BLaER1 treated with 17β-estradiol and CSF1 and Interleukin-3, amounts not matched to agents 10 nM and 100 nM (cell line): ENCODE data around the gene PTS.
A peak's percentile ranks its signal among the peaks of the same experiment; 100 is the strongest.

Experiments used
- H3K27ac ChIP-seq, 11 experiments: shearing (Covaris generic); formaldehyde crosslinking; 2 replicates each; pipeline ENCODE4 v1.8.1; 2022
- H3K27me3 ChIP-seq, 11 experiments: shearing (Covaris generic); formaldehyde crosslinking; 2 replicates each; pipeline ENCODE4 v1.8.1; 2022
- H3K36me3 ChIP-seq, 11 experiments: shearing (Covaris generic); formaldehyde crosslinking; 2 replicates each; pipeline ENCODE4 v1.8.1; 2022
- H3K4me1 ChIP-seq, 10 experiments: shearing (Covaris generic); formaldehyde crosslinking; 2 replicates each; pipeline ENCODE4 v1.8.1; 2022
- H3K4me2 ChIP-seq, 11 experiments: shearing (Covaris generic); formaldehyde crosslinking; 2 replicates each; pipeline ENCODE4 v1.8.1; 2022
- H3K4me3 ChIP-seq, 10 experiments: shearing (Covaris generic); formaldehyde crosslinking; 2 replicates each; pipeline ENCODE4 v1.8.1; 2022
- H3K9ac ChIP-seq, 11 experiments: shearing (Covaris generic); formaldehyde crosslinking; 2 replicates each; pipeline ENCODE4 v1.8.1; 2022
- H3K9me3 ChIP-seq, 11 experiments: shearing (Covaris generic); formaldehyde crosslinking; replicated peaks in 1 of 11; 2 replicates each; pipeline ENCODE4 v1.8.1; 2022
- H4K20me1 ChIP-seq, 11 experiments: shearing (Covaris generic); formaldehyde crosslinking; 2 replicates each; pipeline ENCODE4 v1.8.1; 2022
- Cebpa-rat ChIP-seq, 11 experiments: shearing (Covaris generic); IDR thresholded peaks; 2 replicates each; pipeline ENCODE4 v1.8.1; 2022

PTS gene

GRCh38 chr11:112241486-112241885 lies 15.3 kb downstream of the PTS start:
- peaks cover 0 to 8% (median 0%) of the 10 kb centered on the region in 11 experiments; a peak in 1 of 22 replicates for H4K20me1 ChIP-seq
- no peak overlapping the region for H3K4me3 ChIP-seq
- H3K4me1 ChIP-seq: no peaks in the 10 kb centered on the region
- H3K27ac ChIP-seq: no peak overlapping the region
- peaks cover 0 to 12% (median 0%) of the 10 kb centered on the region in 11 experiments; a peak in 4 of 22 replicates for H3K9me3 ChIP-seq
- no peak for TF ChIP-seq Cebpa-rat (IDR thresholded peaks at IDR 0.05)
- H3K4me2 ChIP-seq: no peak overlapping the region
- peaks cover 61 to 78% (median 70%) of the 10 kb centered on the region in 11 experiments for H3K36me3 ChIP-seq
- no peaks in the 10 kb centered on the region for H3K27me3 ChIP-seq
- no peak overlapping the region for H3K9ac ChIP-seq

- no peaks in the 10 kb centered on the region for H4K20me1 ChIP-seq
- H3K36me3 ChIP-seq: peaks cover 5 to 21% (median 15%) of the 10 kb centered on the region in 11 experiments; a peak in 20 of 22 replicates
- H3K4me1 ChIP-seq: peaks cover 0 to 16% (median 5%) of the 10 kb centered on the region in 10 experiments; a peak in 8 of 20 replicates
- H3K4me2 ChIP-seq: no peak overlapping the region
- no peak overlapping the region for H3K9ac ChIP-seq
- H3K4me3 ChIP-seq: no peak overlapping the region
- TF ChIP-seq Cebpa-rat (IDR thresholded peaks at IDR 0.05): no peak
- H3K27me3 ChIP-seq: no peaks in the 10 kb centered on the region
- H3K27ac ChIP-seq: no peak overlapping the region
- peaks cover 0 to 11% (median 0%) of the 10 kb centered on the region in 11 experiments; a peak in 4 of 22 replicates for H3K9me3 ChIP-seq
Measured at GRCh38 chr11:112247201-112247600, 21.0 kb downstream of the PTS start.

GRCh38 chr11:112248201-112248600 lies 22.0 kb downstream of the PTS start:
- Histone ChIP-seq H3K4me3 (no peak overlapping the region), H3K9me3 (peaks cover 0 to 4% (median 0%) of the 10 kb centered on the region in 11 experiments; a peak in 2 of 22 replicates), H3K27ac (no peak overlapping the region), H3K4me1 (peaks cover 0 to 16% (median 5%) of the 10 kb centered on the region in 10 experiments; a peak in 8 of 20 replicates), H3K36me3 (peaks cover 4 to 11% (median 6%) of the 10 kb centered on the region in 11 experiments; a peak in 14 of 22 replicates), H4K20me1 (no peaks in the 10 kb centered on the region), H3K27me3 (no peaks in the 10 kb centered on the region), H3K9ac (no peak overlapping the region), H3K4me2 (peak overlapping the region in 2 of 11 experiments; percentile 42 to 45; a peak in 4 of 22 replicates)
- TF ChIP-seq Cebpa-rat (IDR thresholded peaks at IDR 0.05): no peak

GRCh38 chr11:112249871-112250610 lies 23.8 kb downstream of the PTS start:
- no peaks in the 10 kb centered on the region for H3K27me3 ChIP-seq
- peaks cover 2 to 19% (median 8%) of the 10 kb centered on the region in 10 experiments; a peak in 15 of 20 replicates for H3K4me1 ChIP-seq
- no peak overlapping the region for H3K4me3 ChIP-seq
- H3K27ac ChIP-seq: no peak overlapping the region
- H3K4me2 ChIP-seq: no peak overlapping the region
- H4K20me1 ChIP-seq: no peaks in the 10 kb centered on the region
- 0 out of 22 replicates have a peak, but pooled peaks cover 0 to 4% (median 0%) of the 10 kb centered on the region in 11 experiments for H3K36me3 ChIP-seq
- no peak for TF ChIP-seq Cebpa-rat (IDR thresholded peaks at IDR 0.05)
- no peak overlapping the region for H3K9ac ChIP-seq
- H3K9me3 ChIP-seq: no peaks in the 10 kb centered on the region

- no peaks in the 10 kb centered on the region for H3K9me3 ChIP-seq
- TF ChIP-seq Cebpa-rat (IDR thresholded peaks at IDR 0.05): no peak
Measured at GRCh38 chr11:112253605-112254242, 27.5 kb downstream of the PTS start.

GRCh38 chr11:112255067-112255720 lies 29.0 kb downstream of the PTS start:
- Histone ChIP-seq H3K27me3 (no peaks in the 10 kb centered on the region), H3K4me2 (peak overlapping the region in 9 of 11 experiments; percentile 1 to 57 (median 42); a peak in 16 of 22 replicates), H3K27ac (peak overlapping the region in 1 of 11 experiments; percentile 40; a peak in 2 of 22 replicates), H3K9me3 (no peaks in the 10 kb centered on the region), H3K4me1 (peaks cover 0 to 15% (median 12%) of the 10 kb centered on the region in 10 experiments; a peak in 16 of 20 replicates), H3K4me3 (no peak overlapping the region), H4K20me1 (no peaks in the 10 kb centered on the region), H3K36me3 (no peaks in the 10 kb centered on the region), H3K9ac (no peak overlapping the region)
- no peak for TF ChIP-seq Cebpa-rat (IDR thresholded peaks at IDR 0.05)

More at GRCh38 chr11:112253605-112254242, 27.5 kb downstream of the PTS start:
- H3K36me3 ChIP-seq: 0 out of 22 replicates have a peak, but pooled peaks cover 0 to 4% (median 0%) of the 10 kb centered on the region in 11 experiments
- H3K4me3 ChIP-seq: no peak overlapping the region
- H3K4me2 ChIP-seq: no peak overlapping the region
- no peak overlapping the region for H3K9ac ChIP-seq
- H4K20me1 ChIP-seq: no peaks in the 10 kb centered on the region
- H3K27ac ChIP-seq: no peak overlapping the region
- peaks cover 5 to 18% (median 13%) of the 10 kb centered on the region in 10 experiments; a peak in 16 of 20 replicates for H3K4me1 ChIP-seq
- H3K27me3 ChIP-seq: no peaks in the 10 kb centered on the region

- TF ChIP-seq Cebpa-rat (IDR thresholded peaks at IDR 0.05): no peak
- H3K4me2 ChIP-seq: no peak within 1 kb of the TSS
Measured at GRCh38 chr11:112260490-112260889, 34.3 kb downstream of the PTS start, which contains the start of gene PLET1. TSS of gene PLET1 (minus strand) at chr11:112260860. CDS start at chr11:112260589, 271 bp downstream.

GRCh38 chr11:112265659-112266409 lies 39.6 kb downstream of the PTS start:
- no peaks in the 10 kb centered on the region for H4K20me1 ChIP-seq

More at GRCh38 chr11:112260490-112260889, 34.3 kb downstream of the PTS start, which contains the start of gene PLET1:
- Histone ChIP-seq H3K27ac (no peak within 1 kb of the TSS), H3K4me3 (no peak within 1 kb of the TSS), H3K27me3 (no peaks in the 10 kb centered on the region), H4K20me1 (no peaks in the 10 kb centered on the region), H3K9ac (no peak within 1 kb of the TSS), H3K4me1 (peaks cover 0 to 6% (median 5%) of the 10 kb centered on the region in 10 experiments; a peak in 15 of 20 replicates), H3K36me3 (no peaks in the 10 kb centered on the region), H3K9me3 (no peaks in the 10 kb centered on the region)

More at GRCh38 chr11:112265659-112266409, 39.6 kb downstream of the PTS start:
- no peak overlapping the region for H3K9ac ChIP-seq
- no peak overlapping the region for H3K4me3 ChIP-seq
- peaks cover 0 to 33% (median 26%) of the 10 kb centered on the region in 10 experiments; a peak in 17 of 20 replicates for H3K4me1 ChIP-seq
- no peaks in the 10 kb centered on the region for H3K36me3 ChIP-seq
- no peak overlapping the region for H3K27ac ChIP-seq
- no peak overlapping the region for H3K4me2 ChIP-seq
- H3K9me3 ChIP-seq: no peaks in the 10 kb centered on the region
- TF ChIP-seq Cebpa-rat (IDR thresholded peaks at IDR 0.05): no peak
- no peaks in the 10 kb centered on the region for H3K27me3 ChIP-seq
